ENCODE data around the gene REEP3.

REEP3 gene

GRCh38 chr10:63665670-63666134, 144.5 kb downstream of the REEP3 start:
- DNase-seq (ENCODE audit: low read depth, low spot score) = peak; percentile 20

DNA sequence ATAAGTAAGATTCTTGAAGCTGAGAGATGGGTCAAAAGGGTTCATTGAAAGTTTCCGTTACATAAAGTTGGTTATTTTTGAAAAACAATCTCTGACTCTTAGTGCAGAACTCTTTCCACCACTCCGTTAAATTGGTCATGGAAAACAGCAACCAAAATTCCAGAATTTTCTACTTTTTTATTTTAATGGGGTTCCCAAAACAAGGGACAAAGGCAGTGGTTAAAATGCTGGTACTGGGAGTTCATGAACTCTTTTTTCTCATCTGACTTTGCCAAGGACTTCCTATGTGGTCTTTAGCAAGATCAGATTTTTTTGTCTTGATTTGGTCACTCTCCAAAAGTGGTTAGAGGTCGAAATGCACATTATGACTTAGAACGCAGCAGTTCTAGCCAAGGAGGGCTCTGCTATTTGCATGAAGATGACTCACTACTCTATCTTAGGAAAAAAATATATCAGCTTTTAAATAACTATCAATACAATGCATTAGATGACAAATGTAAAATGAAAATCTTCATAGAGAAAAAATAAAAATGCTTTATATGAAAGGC, 145.7 kb downstream of the REEP3 start:
- DNase-seq (ENCODE audit: low read depth, low spot score) = no peak

DNA sequence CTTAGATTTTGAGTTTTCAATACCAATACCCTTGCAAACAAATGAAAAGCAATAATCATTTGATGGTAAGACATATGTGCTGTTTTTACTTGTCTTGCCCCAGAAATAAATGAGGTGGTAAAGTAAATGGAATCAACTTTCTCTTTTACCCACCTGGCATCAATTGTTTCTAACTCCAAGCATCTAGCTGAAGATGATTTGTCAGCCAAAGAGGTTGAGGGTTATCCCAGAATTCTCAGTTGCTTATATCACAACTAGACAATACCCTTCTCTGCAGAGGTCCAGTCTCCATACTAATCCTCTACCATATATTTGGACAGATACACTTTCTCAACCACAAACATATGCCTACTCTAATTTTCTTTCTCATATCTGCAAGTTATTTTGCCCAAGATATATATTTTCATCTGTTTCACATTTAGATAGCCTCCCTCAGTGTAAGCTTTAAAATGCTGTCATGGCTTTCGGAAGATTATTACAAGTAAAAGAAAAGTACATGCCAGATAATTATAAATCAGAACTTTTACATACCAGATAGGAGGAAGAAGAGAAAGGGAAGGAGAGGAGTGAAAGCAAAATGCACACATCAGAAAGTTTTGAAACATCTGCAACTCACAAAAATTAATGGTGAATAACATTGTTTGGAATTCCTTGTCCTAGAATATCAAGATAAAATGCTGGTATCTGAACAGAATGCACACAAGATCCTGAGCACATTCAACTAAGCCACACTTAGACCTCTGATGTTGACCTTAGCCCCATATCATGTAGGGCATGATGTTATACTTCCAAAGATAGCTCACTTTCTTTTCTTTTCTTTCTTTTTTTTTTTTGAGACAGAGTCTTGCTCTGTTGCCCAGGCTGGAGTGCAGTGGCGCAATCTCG, 146.6 kb downstream of the REEP3 start:
- DNase-seq (ENCODE audit: low read depth, low spot score) = no peak

DNA sequence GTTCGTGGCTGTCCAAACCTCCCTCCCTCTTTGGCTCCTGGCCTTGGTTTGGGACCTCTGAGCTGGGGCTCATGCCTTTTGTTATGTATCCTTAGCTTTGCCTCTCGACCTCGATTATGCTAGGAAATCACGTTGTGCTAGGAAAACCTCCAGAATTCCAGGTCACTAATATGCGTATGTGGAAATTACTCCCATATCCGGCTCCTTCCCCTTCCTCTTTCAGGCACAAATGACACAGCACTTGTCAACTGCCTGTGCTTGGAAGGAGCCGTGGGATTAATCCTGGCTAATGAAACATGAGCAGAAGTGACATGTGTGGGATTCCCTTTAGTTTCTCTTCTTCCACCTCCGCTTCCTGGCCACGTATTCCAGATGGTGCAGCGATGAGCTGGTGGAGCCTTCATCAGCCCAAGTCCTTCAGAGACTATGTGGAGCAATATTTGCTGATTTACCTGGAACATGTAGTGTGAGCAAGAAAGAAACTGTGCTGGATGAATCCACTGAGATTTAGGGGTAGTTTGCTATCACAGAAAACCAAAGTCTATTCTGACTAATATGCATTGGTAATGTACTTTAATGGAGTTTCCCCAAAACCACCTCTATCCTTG, 149.2 kb downstream of the REEP3 start:
- DNase-seq (ENCODE audit: low read depth, low spot score) = peak; percentile 18

DNA sequence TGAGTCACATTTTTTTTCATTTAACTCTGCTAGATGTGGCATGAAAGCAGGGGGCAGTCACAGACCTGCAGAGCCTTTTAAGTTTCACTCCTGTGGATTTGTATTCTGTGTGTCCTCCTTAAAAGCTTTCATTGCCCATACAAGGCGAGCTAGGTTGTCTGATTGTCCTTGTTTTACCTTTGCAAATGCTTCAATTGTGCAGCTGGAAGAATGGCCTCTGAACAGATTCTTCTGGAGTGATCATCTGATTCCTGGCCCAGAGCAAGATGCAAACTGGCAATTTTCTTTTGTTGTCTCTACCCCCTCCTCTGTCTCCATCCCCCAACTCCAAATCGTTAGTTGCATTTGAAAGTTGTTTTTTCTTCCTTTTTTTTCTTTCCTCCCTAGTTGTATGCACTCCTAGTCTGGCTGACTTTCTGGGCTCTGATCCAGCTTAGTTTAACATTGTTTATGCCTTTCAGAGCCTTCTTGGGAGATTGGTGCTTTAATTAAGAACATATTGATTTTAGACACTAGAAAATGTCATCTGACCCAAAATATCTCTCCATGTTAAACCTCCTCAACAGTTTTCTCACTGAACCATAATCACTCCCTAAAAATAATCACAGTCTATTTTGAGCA, 150.2 kb downstream of the REEP3 start:
- DNase-seq (ENCODE audit: low read depth, low spot score) = peak; percentile 23

GRCh38 chr10:63672491-63672890, 151.3 kb downstream of the REEP3 start:
- DNase-seq (ENCODE audit: low read depth, low spot score) = no peak

- no peak for DNase-seq (ENCODE audit: low read depth, low spot score)
These were observed 152.0 kb downstream of the REEP3 start for GRCh38 chr10:63673246-63673645.

DNA sequence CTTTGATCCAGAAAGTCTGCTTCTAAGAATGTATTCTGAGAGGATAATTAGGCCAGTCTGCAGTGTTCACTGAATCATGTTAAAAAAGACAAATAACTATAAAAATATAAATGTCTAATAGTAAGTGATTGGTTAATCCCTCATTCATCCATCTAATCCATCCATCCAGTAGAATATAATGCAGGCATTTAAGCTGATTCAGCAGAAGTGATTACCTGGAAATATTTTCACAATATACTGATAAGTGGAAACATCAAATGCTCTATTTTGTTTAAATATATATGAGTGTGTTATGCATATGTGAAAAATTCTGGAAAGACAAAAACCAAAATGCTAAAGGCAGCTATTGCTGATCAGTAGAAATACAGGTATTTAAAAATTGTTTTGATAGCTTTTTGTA, 152.6 kb downstream of the REEP3 start:
- DNase-seq (ENCODE audit: low read depth, low spot score) = no peak
